GM23338 (cell line): Measurements from ENCODE around the gene CACNB4. TPM values are rescaled to one million over a fixed set of nuclear protein-coding genes. Genes with fewer than 3 reads are reported as not detected.
A peak's percentile ranks its signal among the peaks of the same experiment; 100 is the strongest.

Source experiments
- ATAC-seq: fragments of 200-7000 bp; cut with Tn5 transposase; 3 replicates; pipeline ENCODE4 v1.9.1; 2020
- DNase-seq: peaks from one replicate; pipeline ENCODE4 v3.0.0-alpha.2; 2015; ENCODE audit warnings: low spot score
- H2AFZ ChIP-seq: fragments of 200-600 bp; sonication (generic); 2 replicates; pipeline ENCODE4 v1.8.0; 2016; ENCODE audit warnings: antibody characterized with exemption, mild to moderate bottlenecking, moderate library complexity
- H3F3A ChIP-seq: fragments of 200-600 bp; sonication (generic); replicated peaks from 2 replicates; pipeline ENCODE4 v1.8.0; 2017; ENCODE audit warnings: antibody characterized with exemption, mixed run types, low read depth
- H3K27ac ChIP-seq: fragments of 200-600 bp; sonication (generic); 2 replicates; pipeline ENCODE4 v1.6.1; 2016; ENCODE audit warnings: low read depth
- H3K27me3 ChIP-seq: fragments of 200-600 bp; sonication (generic); 2 replicates; pipeline ENCODE4 v1.8.0; 2016; ENCODE audit warnings: mild to moderate bottlenecking, mixed run types, moderate library complexity; ENCODE audit not compliant: insufficient read depth
- H3K36me3 ChIP-seq: fragments of 200-600 bp; sonication (generic); 2 replicates; pipeline ENCODE4 v1.8.0; 2016; ENCODE audit warnings: mild to moderate bottlenecking; ENCODE audit not compliant: insufficient read depth
- H3K4me1 ChIP-seq: fragments of 200-600 bp; sonication (generic); 2 replicates; pipeline ENCODE4 v1.8.0; 2016; ENCODE audit warnings: mild to moderate bottlenecking, moderate library complexity; ENCODE audit not compliant: insufficient read depth
- H3K4me2 ChIP-seq: fragments of 200-600 bp; sonication (generic); 2 replicates; pipeline ENCODE4 v1.7.1; 2017; ENCODE audit warnings: mixed run types
- H3K4me3 ChIP-seq: fragments of 200-600 bp; sonication (generic); 2 replicates; pipeline ENCODE4 v1.6.1; 2016; ENCODE audit warnings: mixed run types
- H3K79me2 ChIP-seq: fragments of 200-600 bp; sonication (generic); replicated peaks from 2 replicates; pipeline ENCODE4 v1.8.0; 2017; ENCODE audit warnings: mild to moderate bottlenecking; ENCODE audit not compliant: insufficient read depth
- H3K9me2 ChIP-seq: fragments of 200-600 bp; sonication (generic); 2 replicates; pipeline ENCODE4 v1.8.0; 2017; ENCODE audit not compliant: insufficient read depth
- H4K20me1 ChIP-seq: fragments of 200-600 bp; sonication (generic); replicated peaks from 2 replicates; pipeline ENCODE4 v1.8.0; 2017; ENCODE audit warnings: mild to moderate bottlenecking; ENCODE audit not compliant: insufficient read depth
- H3K27ac Mint-ChIP-seq: 2 replicates; pipeline ENCODE4 v1.8.0; 2020; ENCODE audit warnings: inconsistent platforms, mild to moderate bottlenecking, moderate library complexity, mixed read lengths
- H3K27me3 Mint-ChIP-seq: 3 replicates; pipeline ENCODE4 v1.8.0; 2022; ENCODE audit warnings: low read depth, mild to moderate bottlenecking, moderate library complexity, mixed read lengths, inconsistent platforms; ENCODE audit not compliant: insufficient read depth, poor library complexity
- H3K36me3 Mint-ChIP-seq: 3 replicates; pipeline ENCODE4 v1.8.0; 2021; ENCODE audit warnings: low read depth, mild to moderate bottlenecking, inconsistent platforms, moderate library complexity, mixed read lengths
- H3K4me1 Mint-ChIP-seq: 3 replicates; pipeline ENCODE4 v1.8.0; 2020; ENCODE audit warnings: mild to moderate bottlenecking, inconsistent platforms, mixed read lengths
- H3K4me3 Mint-ChIP-seq: 3 replicates; pipeline ENCODE4 v1.8.0; 2021; ENCODE audit warnings: moderate library complexity, mild to moderate bottlenecking, inconsistent platforms, mixed read lengths
- H3K9me3 Mint-ChIP-seq: 3 replicates; pipeline ENCODE4 v1.8.0; 2020; ENCODE audit warnings: moderate library complexity, mild to moderate bottlenecking, inconsistent platforms, mixed read lengths
- CREB1 ChIP-seq: fragments of 250-450 bp; sonication (Bioruptor Pico); IDR thresholded peaks from 2 replicates; pipeline ENCODE4 v1.5.0; 2020; ENCODE audit warnings: low read depth, mild to moderate bottlenecking, moderate library complexity
- EZH2 ChIP-seq: fragments of 200-600 bp; sonication (generic); IDR thresholded peaks from one replicate; pipeline ENCODE4 v1.8.0; 2017; ENCODE audit warnings: antibody characterized with exemption, mild to moderate bottlenecking, low read depth; ENCODE audit not compliant: unreplicated experiment
- EZH2phosphoT487 ChIP-seq: fragments of 200-600 bp; sonication (generic); IDR thresholded peaks from one replicate; pipeline ENCODE4 v1.8.1; 2018; ENCODE audit warnings: antibody characterized with exemption; ENCODE audit not compliant: unreplicated experiment
- JUNB ChIP-seq: IDR thresholded peaks from one replicate; pipeline ENCODE4 v1.6.1; 2016; ENCODE audit warnings: antibody characterized with exemption; ENCODE audit not compliant: unreplicated experiment
- NANOG ChIP-seq: IDR thresholded peaks from 2 replicates; pipeline ENCODE4 v1.6.1; 2016; ENCODE audit warnings: antibody characterized with exemption, borderline replicate concordance
- POLR2AphosphoS5 ChIP-seq: IDR thresholded peaks from 2 replicates; pipeline ENCODE4 v1.6.1; 2016; ENCODE audit warnings: antibody characterized with exemption, low read depth
- STAT1 ChIP-seq: IDR thresholded peaks from one replicate; pipeline ENCODE4 v1.6.1; 2016; ENCODE audit warnings: antibody characterized with exemption; ENCODE audit not compliant: unreplicated experiment
- ZNF114 ChIP-seq: fragments of 250-450 bp; sonication (Bioruptor Pico); IDR thresholded peaks from 2 replicates; pipeline ENCODE4 v1.5.0; 2020; ENCODE audit warnings: mild to moderate bottlenecking, moderate library complexity
- ZNF331 ChIP-seq: fragments of 250-450 bp; sonication (Bioruptor Pico); IDR thresholded peaks from 2 replicates; pipeline ENCODE4 v1.5.0; 2020; ENCODE audit warnings: low read depth, mild to moderate bottlenecking, moderate library complexity
- polyA plus RNA-seq: library from polyadenylated mRNA; unstranded; fragments of >200 nt; fragmentation: Nextera tagmentation; extraction: Ambion mirVana; gene quantifications from 2 replicates; pipeline ENCODE4 v1.2.1, GENCODE V29; 2016
- total RNA-seq: library from RNA; depleted of rRNA; stranded (reverse); fragments of >200 nt; shearing (Covaris generic); gene quantifications from 2 replicates; pipeline ENCODE4 v1.2.3, GENCODE V29; 2014
- TF ChIP-seq, protein P1 (sequence below): IDR thresholded peaks from one replicate; pipeline ENCODE4 v1.6.1; 2018; ENCODE audit warnings: antibody characterized with exemption; ENCODE audit not compliant: unreplicated experiment
- TF ChIP-seq, protein P2 (sequence below): fragments of 250-450 bp; sonication (Bioruptor Pico); IDR thresholded peaks from 2 replicates; pipeline ENCODE4 v1.5.0; 2020; ENCODE audit warnings: mild to moderate bottlenecking, moderate library complexity
- TF ChIP-seq, protein P3 (sequence below), 2 experiments: fragments of 200-600 bp in 1 of 2; sonication (generic) in 1 of 2; conservative IDR thresholded peaks; 2 replicates each; pipeline versions ENCODE4 v1.5.1 to v1.6.1; 2016 to 2017; ENCODE audit warnings: antibody characterized with exemption in 2 of 2, low read depth in 2 of 2, mild to moderate bottlenecking in 2 of 2, moderate library complexity in 1 of 2
- TF ChIP-seq, protein P4 (sequence below): IDR thresholded peaks from 2 replicates; pipeline ENCODE4 v1.6.1; 2016; ENCODE audit warnings: antibody characterized with exemption

CACNB4 gene
- total and polyA plus RNA-seq, 2 experiments from 2014 or later: 4.0 to 9.8 TPM

DNA sequence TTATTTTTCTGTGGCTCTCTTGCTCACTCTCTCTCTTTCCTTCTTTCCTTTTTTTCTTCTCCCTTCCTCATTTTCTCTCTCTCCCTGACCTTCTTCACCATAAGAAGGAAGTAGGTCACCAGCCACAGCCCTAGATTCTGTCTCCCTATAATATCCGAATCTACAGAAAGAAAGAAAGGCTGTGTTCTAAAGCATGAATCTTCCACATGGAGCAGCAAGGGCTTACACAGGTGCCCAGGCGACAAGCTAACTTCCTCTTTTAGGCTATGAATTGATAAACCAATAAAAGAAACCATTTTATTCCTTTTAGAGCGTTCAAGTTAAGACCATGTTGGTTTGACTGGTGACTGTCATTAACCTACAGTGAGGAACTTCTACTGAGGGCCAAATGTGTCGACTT lies 49.3 kb downstream of the CACNB4 start:
- Mint-ChIP-seq H3K36me3 (peaks cover under 1% of the 10 kb centered on the region; the same call in 1 of the 3 replicates), H3K4me1 (peaks cover 42% of the 10 kb centered on the region), H3K9me3 (no peaks in the 10 kb centered on the region), H3K27ac (peak overlapping the region; percentile 52), H3K4me3 (no peak overlapping the region), H3K27me3 (peaks cover 2% of the 10 kb centered on the region)
- Histone ChIP-seq H3K4me2 (peak overlapping the region; percentile 33), H3K79me2 (0 out of 2 replicates have a peak, but pooled peaks cover 4% of the 10 kb centered on the region), H3K4me3 (no peak overlapping the region), H3K36me3 (no peaks in the 10 kb centered on the region), H2AFZ (0 out of 2 replicates have a peak overlapping the region, but pooled peaks have one; percentile 1), H3K27me3 (no peaks in the 10 kb centered on the region), H3F3A (peaks cover 7% of the 10 kb centered on the region; the same call in 1 of the 2 replicates), H3K27ac (peak overlapping the region; percentile 43; the same call in 1 of the 2 replicates), H4K20me1 (no peaks in the 10 kb centered on the region), H3K4me1 (peaks cover 37% of the 10 kb centered on the region), H3K9me2 (peaks cover 3% of the 10 kb centered on the region; the same call in 1 of the 2 replicates)
- DNase-seq (no peak), ATAC-seq (no peak)
- TF ChIP-seq, protein P1, sequence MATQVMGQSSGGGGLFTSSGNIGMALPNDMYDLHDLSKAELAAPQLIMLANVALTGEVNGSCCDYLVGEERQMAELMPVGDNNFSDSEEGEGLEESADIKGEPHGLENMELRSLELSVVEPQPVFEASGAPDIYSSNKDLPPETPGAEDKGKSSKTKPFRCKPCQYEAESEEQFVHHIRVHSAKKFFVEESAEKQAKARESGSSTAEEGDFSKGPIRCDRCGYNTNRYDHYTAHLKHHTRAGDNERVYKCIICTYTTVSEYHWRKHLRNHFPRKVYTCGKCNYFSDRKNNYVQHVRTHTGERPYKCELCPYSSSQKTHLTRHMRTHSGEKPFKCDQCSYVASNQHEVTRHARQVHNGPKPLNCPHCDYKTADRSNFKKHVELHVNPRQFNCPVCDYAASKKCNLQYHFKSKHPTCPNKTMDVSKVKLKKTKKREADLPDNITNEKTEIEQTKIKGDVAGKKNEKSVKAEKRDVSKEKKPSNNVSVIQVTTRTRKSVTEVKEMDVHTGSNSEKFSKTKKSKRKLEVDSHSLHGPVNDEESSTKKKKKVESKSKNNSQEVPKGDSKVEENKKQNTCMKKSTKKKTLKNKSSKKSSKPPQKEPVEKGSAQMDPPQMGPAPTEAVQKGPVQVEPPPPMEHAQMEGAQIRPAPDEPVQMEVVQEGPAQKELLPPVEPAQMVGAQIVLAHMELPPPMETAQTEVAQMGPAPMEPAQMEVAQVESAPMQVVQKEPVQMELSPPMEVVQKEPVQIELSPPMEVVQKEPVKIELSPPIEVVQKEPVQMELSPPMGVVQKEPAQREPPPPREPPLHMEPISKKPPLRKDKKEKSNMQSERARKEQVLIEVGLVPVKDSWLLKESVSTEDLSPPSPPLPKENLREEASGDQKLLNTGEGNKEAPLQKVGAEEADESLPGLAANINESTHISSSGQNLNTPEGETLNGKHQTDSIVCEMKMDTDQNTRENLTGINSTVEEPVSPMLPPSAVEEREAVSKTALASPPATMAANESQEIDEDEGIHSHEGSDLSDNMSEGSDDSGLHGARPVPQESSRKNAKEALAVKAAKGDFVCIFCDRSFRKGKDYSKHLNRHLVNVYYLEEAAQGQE: no peak
- no peak for TF ChIP-seq EZH2phosphoT487
- TF ChIP-seq ZNF114 (CRISPR knock-in tag): no peak
- no peak for TF ChIP-seq POLR2AphosphoS5
- no peak for TF ChIP-seq NANOG
- TF ChIP-seq JUNB: no peak
- TF ChIP-seq, protein P2, sequence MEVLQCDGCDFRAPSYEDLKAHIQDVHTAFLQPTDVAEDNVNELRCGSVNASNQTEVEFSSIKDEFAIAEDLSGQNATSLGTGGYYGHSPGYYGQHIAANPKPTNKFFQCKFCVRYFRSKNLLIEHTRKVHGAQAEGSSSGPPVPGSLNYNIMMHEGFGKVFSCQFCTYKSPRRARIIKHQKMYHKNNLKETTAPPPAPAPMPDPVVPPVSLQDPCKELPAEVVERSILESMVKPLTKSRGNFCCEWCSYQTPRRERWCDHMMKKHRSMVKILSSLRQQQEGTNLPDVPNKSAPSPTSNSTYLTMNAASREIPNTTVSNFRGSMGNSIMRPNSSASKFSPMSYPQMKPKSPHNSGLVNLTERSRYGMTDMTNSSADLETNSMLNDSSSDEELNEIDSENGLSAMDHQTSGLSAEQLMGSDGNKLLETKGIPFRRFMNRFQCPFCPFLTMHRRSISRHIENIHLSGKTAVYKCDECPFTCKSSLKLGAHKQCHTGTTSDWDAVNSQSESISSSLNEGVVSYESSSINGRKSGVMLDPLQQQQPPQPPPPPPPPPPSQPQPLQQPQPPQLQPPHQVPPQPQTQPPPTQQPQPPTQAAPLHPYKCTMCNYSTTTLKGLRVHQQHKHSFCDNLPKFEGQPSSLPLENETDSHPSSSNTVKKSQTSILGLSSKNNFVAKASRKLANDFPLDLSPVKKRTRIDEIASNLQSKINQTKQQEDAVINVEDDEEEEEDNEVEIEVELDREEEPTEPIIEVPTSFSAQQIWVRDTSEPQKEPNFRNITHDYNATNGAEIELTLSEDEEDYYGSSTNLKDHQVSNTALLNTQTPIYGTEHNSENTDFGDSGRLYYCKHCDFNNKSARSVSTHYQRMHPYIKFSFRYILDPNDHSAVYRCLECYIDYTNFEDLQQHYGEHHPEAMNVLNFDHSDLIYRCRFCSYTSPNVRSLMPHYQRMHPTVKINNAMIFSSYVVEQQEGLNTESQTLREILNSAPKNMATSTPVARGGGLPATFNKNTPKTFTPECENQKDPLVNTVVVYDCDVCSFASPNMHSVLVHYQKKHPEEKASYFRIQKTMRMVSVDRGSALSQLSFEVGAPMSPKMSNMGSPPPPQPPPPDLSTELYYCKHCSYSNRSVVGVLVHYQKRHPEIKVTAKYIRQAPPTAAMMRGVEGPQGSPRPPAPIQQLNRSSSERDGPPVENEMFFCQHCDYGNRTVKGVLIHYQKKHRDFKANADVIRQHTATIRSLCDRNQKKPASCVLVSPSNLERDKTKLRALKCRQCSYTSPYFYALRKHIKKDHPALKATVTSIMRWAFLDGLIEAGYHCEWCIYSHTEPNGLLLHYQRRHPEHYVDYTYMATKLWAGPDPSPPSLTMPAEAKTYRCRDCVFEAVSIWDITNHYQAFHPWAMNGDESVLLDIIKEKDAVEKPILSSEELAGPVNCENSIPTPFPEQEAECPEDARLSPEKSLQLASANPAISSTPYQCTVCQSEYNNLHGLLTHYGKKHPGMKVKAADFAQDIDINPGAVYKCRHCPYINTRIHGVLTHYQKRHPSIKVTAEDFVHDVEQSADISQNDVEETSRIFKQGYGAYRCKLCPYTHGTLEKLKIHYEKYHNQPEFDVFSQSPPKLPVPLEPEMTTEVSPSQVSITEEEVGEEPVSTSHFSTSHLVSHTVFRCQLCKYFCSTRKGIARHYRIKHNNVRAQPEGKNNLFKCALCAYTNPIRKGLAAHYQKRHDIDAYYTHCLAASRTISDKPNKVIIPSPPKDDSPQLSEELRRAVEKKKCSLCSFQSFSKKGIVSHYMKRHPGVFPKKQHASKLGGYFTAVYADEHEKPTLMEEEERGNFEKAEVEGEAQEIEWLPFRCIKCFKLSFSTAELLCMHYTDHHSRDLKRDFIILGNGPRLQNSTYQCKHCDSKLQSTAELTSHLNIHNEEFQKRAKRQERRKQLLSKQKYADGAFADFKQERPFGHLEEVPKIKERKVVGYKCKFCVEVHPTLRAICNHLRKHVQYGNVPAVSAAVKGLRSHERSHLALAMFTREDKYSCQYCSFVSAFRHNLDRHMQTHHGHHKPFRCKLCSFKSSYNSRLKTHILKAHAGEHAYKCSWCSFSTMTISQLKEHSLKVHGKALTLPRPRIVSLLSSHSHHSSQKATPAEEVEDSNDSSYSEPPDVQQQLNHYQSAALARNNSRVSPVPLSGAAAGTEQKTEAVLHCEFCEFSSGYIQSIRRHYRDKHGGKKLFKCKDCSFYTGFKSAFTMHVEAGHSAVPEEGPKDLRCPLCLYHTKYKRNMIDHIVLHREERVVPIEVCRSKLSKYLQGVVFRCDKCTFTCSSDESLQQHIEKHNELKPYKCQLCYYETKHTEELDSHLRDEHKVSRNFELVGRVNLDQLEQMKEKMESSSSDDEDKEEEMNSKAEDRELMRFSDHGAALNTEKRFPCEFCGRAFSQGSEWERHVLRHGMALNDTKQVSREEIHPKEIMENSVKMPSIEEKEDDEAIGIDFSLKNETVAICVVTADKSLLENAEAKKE (CRISPR knock-in tag): no peak
- TF ChIP-seq, protein P3, sequence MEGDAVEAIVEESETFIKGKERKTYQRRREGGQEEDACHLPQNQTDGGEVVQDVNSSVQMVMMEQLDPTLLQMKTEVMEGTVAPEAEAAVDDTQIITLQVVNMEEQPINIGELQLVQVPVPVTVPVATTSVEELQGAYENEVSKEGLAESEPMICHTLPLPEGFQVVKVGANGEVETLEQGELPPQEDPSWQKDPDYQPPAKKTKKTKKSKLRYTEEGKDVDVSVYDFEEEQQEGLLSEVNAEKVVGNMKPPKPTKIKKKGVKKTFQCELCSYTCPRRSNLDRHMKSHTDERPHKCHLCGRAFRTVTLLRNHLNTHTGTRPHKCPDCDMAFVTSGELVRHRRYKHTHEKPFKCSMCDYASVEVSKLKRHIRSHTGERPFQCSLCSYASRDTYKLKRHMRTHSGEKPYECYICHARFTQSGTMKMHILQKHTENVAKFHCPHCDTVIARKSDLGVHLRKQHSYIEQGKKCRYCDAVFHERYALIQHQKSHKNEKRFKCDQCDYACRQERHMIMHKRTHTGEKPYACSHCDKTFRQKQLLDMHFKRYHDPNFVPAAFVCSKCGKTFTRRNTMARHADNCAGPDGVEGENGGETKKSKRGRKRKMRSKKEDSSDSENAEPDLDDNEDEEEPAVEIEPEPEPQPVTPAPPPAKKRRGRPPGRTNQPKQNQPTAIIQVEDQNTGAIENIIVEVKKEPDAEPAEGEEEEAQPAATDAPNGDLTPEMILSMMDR (conservative IDR thresholded peaks at IDR 0.05; ENCODE audit: low read depth in 2 of 2): no peak
- TF ChIP-seq, protein P4, sequence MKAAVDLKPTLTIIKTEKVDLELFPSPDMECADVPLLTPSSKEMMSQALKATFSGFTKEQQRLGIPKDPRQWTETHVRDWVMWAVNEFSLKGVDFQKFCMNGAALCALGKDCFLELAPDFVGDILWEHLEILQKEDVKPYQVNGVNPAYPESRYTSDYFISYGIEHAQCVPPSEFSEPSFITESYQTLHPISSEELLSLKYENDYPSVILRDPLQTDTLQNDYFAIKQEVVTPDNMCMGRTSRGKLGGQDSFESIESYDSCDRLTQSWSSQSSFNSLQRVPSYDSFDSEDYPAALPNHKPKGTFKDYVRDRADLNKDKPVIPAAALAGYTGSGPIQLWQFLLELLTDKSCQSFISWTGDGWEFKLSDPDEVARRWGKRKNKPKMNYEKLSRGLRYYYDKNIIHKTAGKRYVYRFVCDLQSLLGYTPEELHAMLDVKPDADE: no peak
- no peak for TF ChIP-seq CREB1 (CRISPR knock-in tag)
- TF ChIP-seq ZNF331 (CRISPR knock-in tag): no peak
- TF ChIP-seq STAT1: no peak
- no peak for TF ChIP-seq EZH2
